H1 (cell line): ENCODE data around the gene TBC1D24. TPM values are rescaled to one million over a fixed set of nuclear protein-coding genes. Genes with fewer than 3 reads are reported as not detected.

Source experiments
- ASH2L ChIP-seq: fragments of 200-600, 300-600 bp; sonication (generic); IDR thresholded peaks from one replicate; pipeline ENCODE4 v1.7.1; 2017; ENCODE audit warnings: low read length
- CBX8 ChIP-seq: fragments of 300-800, 300-1000 bp; sonication (generic); IDR thresholded peaks from 2 replicates; pipeline ENCODE4 v1.7.1; 2016; ENCODE audit warnings: low read depth, low read length, borderline replicate concordance
- HDAC6 ChIP-seq: IDR thresholded peaks from one replicate; pipeline ENCODE4 v1.7.1; 2012; ENCODE audit warnings: low read depth, mild to moderate bottlenecking, inconsistent platforms, low read length, moderate library complexity
- RFX5 ChIP-seq: IDR thresholded peaks from 2 replicates; pipeline ENCODE4 v1.6.1; 2011; ENCODE audit warnings: low read depth, low read length, improper control_type of control experiment, borderline replicate concordance
- RNF2 ChIP-seq: fragments of 200-900, 300-1000 bp; sonication (generic); IDR thresholded peaks from 2 replicates; pipeline ENCODE4 v1.7.1; 2016; ENCODE audit warnings: borderline replicate concordance, low read depth, mild to moderate bottlenecking, antibody characterized with exemption, low read length; ENCODE audit not compliant: poor library complexity, severe bottlenecking; ENCODE audit errors: missing control alignments
- SIRT6 ChIP-seq: IDR thresholded peaks from one replicate; pipeline ENCODE4 v1.7.1; 2012; ENCODE audit warnings: low read length, inconsistent platforms
- SP4 ChIP-seq: IDR thresholded peaks from 2 replicates; pipeline ENCODE4 v1.6.1; 2012; ENCODE audit warnings: low read length, inconsistent platforms
- SRF ChIP-seq: IDR thresholded peaks from 2 replicates; pipeline ENCODE4 v1.6.1; 2011; ENCODE audit warnings: mild to moderate bottlenecking, low read depth, low read length, moderate library complexity
- polyA plus RNA-seq, 7 experiments: library from polyadenylated mRNA; depleted of rRNA in 3 of 7; stranded (reverse) in 5 of 7; unstranded in 2 of 7; fragments of >200 nt in 5 of 7; fragments of 200-250 nt in 2 of 7; gene quantifications; 1 replicate in 5 of 7; 2 replicates in 1 of 7; 4 replicates in 1 of 7; pipeline versions ENCODE4 v1.2.1 to v1.2.3, GENCODE V29; 2011 to 2013; ENCODE audit warnings: missing spikeins in 2 of 7, mixed read lengths in 2 of 7
- total RNA-seq: library from RNA; stranded (reverse); fragmentation: NEBNext Ultra II Directional; extraction: Animal tissue kit (Norgen Biotek cat#: 25700); gene quantifications from 2 replicates; pipeline ENCODE4 v1.2.1, GENCODE V29; 2021

TBC1D24 gene
- total and polyA plus RNA-seq, 2 of the 8 experiments (the other 6 are each of a cell fraction or from before 2014, with no cell fraction given): 8.7 to 21.5 TPM

DNA sequence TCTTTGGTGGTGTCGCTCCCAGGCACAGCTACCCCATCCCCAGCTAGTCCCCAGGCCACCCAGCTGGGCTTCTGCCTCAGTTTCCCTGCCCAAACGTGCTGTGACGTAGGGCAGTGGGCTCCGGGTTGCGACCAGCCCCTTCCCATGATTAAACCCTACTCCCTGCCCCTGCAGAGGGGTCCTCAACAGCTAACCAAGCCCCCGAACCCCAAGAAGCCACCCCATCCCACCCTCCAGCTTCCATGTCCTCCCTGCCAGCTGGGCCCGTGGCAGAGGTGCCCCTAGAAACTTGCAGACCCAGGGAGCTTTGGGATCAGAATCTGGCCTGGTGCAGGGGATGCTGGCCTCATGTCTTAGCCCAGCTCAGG, 4.7 kb upstream of the TBC1D24 start (continued):
- no peak for TF ChIP-seq RNF2
- no peak for TF ChIP-seq ASH2L
- TF ChIP-seq CBX8: no peak
- no peak for TF ChIP-seq HDAC6
- TF ChIP-seq SIRT6: no peak
- TF ChIP-seq SRF: no peak
- no peak for TF ChIP-seq SP4
- no peak for TF ChIP-seq RFX5
